T-helper 1 cell treated with Interleukin-12 subunit alpha and Interleukin-12 subunit beta and Interleukin-4 antibody, amounts not matched to agents 30 μg/mL and 1 μg/mL, for 36 hours (primary cell): Measurements from ENCODE around the gene TAF11L9.
"Not testable (repeated sequence)": the region's sequence is repeated elsewhere in the genome, so short reads cannot be mapped to it uniquely, and the experiment has no call there.

Experiments used
- H3K27ac Mint-ChIP-seq: one replicate; pipeline ENCODE4 v1.8.0; 2021; ENCODE audit warnings: mild to moderate bottlenecking, mixed read lengths
- H3K27me3 Mint-ChIP-seq: one replicate; pipeline ENCODE4 v1.8.0; 2021; ENCODE audit warnings: low read depth, mixed read lengths
- H3K36me3 Mint-ChIP-seq: one replicate; pipeline ENCODE4 v1.8.0; 2021; ENCODE audit warnings: low read depth, mixed read lengths
- H3K4me1 Mint-ChIP-seq: one replicate; pipeline ENCODE4 v1.8.0; 2021; ENCODE audit warnings: low read depth, mixed read lengths
- H3K4me3 Mint-ChIP-seq: one replicate; pipeline ENCODE4 v1.8.0; 2021; ENCODE audit warnings: mild to moderate bottlenecking, moderate library complexity, mixed read lengths
- H3K9me3 Mint-ChIP-seq: one replicate; pipeline ENCODE4 v1.8.0; 2021; ENCODE audit warnings: mixed read lengths

Gene TAF11L9

DNA sequence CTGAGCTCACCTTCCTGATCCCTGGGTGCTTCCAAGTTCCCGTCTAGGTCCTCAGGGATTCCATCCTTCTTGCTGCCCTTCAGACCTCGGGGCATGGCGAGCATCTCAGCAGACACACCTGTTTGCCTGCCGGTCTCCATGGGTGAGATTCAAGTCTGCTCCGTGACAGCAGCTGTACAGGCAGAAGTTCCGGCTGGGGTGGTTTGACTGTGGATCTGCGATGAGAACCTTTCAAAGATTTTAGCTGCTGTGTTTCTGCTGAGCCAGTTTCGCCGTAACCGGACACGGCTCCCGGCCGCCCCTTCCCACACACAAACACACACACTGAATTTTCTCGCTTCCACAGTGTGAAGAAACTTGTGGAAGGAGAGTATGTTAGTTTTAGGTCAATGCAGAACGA lies at the start of gene TAF11L9:
TSS of gene TAF11L9 (minus strand) at position 140 of the 400 bp plus-strand sequence.
- H3K9me3 Mint-ChIP-seq, H3K4me3 Mint-ChIP-seq, H3K27me3 Mint-ChIP-seq, H3K36me3 Mint-ChIP-seq, H3K4me1 Mint-ChIP-seq, H3K27ac Mint-ChIP-seq: not testable (repeated sequence)

DNA sequence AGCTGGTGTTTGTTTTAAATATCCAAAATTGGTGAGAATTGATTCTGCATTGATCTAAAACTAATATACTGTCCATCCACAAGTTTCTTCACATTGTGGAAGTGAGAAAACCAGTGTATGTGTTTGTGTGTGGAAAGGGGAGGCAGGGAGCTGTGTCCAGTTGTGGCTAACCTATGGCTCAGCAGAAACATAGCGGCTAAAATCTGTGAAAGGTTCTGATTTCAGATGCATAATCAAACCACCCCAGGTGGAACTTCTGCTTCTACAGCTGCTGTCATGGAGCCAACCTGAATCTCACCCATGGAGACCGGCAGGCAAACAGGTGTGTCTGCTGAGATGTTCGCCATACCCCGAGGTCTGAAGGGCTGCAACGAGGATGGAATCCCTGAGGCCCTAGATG lies 40.0 kb upstream of the TAF11L9 start, which contains the start of gene TAF11L14:
TSS of gene TAF11L14 (plus strand) at position 301 of the 400 bp plus-strand sequence.
- Mint-ChIP-seq H3K4me1 (no peaks in the 10 kb centered on the region), H3K27me3 (no peaks in the 10 kb centered on the region), H3K9me3 (peaks cover 20% of the 10 kb centered on the region), H3K36me3 (no peaks in the 10 kb centered on the region), H3K27ac (no peak within 1 kb of the TSS), H3K4me3 (no peak within 1 kb of the TSS)

DNA sequence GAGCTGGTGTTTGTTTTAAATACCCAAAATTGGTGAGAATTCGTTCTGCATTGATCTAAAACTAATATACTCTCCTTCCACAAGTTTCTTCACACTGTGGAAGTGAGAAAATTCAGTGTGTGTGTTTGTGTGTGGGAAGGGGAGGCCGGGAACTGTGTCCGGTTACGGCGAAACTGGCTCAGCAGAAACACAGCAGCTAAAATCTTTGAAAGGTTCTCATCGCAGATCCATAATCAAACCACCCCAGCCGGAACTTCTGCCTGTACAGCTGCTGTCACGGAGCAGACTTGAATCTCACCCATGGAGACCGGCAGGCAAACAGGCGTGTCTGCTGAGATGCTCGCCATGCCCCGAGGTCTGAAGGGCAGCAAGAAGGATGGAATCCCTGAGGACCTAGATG lies 37.6 kb upstream of the TAF11L9 start, which contains the start of gene TAF11L13:
TSS of gene TAF11L13 (plus strand) at position 301 of the 400 bp plus-strand sequence.
- not testable (repeated sequence) for H3K4me3 Mint-ChIP-seq, H3K27ac Mint-ChIP-seq, H3K36me3 Mint-ChIP-seq, H3K4me1 Mint-ChIP-seq, H3K27me3 Mint-ChIP-seq
- H3K9me3 Mint-ChIP-seq, result peaks cover 20% of the 10 kb centered on the region

DNA sequence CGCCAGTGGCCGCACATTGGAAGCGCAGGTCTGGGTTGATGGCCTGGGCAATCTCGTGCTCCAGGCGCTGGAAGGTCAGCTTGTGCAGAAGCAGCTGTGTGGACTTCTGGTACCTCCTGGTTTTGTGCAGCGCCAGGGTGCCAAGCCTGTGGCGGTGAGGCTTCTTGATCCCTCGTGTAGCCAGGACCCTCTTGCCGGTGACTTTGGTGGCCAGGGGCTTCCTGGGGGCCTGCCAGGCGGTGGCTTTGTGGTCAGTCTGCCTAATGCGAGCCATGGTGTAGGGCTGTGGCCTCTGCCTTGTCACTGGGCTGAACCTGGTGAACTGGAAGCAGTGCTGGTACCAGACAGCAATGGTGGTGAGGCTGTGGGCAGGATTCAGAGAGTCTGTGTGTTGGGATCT lies 31.5 kb upstream of the TAF11L9 start:
- peaks cover 13% of the 10 kb centered on the region for H3K9me3 Mint-ChIP-seq
- no peaks in the 10 kb centered on the region for H3K36me3 Mint-ChIP-seq
- no peaks in the 10 kb centered on the region for H3K4me1 Mint-ChIP-seq
- H3K27me3 Mint-ChIP-seq, result no peaks in the 10 kb centered on the region
- H3K4me3 Mint-ChIP-seq, result no peak overlapping the region
- H3K27ac Mint-ChIP-seq, result no peak overlapping the region

DNA sequence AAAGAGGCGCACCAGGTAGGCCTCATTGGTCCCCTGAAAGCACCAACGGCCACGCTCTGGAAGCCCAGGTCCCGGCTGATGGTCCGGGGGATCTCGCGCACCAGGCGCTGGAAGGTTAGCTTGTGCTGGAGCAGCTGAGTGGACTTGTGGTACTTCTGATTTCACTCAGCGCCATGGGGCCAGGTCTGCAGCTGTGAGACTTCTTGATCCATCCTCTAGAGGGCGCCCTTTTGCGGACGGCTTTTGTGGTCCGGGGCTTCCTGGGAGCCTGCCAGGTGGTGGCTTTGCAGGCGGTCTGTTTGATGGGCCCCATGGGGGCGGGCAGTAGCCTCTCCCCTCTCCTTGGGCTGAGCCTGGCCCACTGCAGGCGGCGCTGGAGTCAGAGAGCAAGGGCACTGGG lies 26.4 kb upstream of the TAF11L9 start:
- Mint-ChIP-seq H3K27me3 (no peaks in the 10 kb centered on the region), H3K27ac (no peak overlapping the region), H3K4me3 (no peak overlapping the region), H3K9me3 (peaks cover 39% of the 10 kb centered on the region), H3K4me1 (no peaks in the 10 kb centered on the region), H3K36me3 (no peaks in the 10 kb centered on the region)

DNA sequence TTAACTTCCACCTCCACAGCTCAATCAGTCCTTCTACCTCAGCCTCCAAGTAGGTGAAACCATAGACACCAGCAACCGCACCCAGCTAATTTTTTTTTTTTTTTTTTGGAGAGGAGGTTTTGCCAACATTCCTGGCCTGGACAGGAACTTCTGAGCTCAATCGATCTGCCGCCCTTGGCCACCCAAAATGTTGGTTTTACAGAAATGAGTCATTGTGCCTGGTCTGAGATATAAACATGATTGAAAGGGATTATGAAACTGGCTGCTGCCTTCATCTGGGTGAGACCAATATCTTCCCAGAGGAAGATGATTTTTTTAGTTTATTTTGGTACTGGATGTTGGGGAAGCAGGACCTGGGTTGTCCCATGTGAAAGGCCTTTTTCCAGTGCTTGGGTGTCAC lies 25.2 kb upstream of the TAF11L9 start:
- Mint-ChIP-seq H3K36me3 (no peaks in the 10 kb centered on the region), H3K4me3 (no peak overlapping the region), H3K27ac (no peak overlapping the region), H3K4me1 (no peaks in the 10 kb centered on the region), H3K9me3 (peaks cover 31% of the 10 kb centered on the region), H3K27me3 (no peaks in the 10 kb centered on the region)

DNA sequence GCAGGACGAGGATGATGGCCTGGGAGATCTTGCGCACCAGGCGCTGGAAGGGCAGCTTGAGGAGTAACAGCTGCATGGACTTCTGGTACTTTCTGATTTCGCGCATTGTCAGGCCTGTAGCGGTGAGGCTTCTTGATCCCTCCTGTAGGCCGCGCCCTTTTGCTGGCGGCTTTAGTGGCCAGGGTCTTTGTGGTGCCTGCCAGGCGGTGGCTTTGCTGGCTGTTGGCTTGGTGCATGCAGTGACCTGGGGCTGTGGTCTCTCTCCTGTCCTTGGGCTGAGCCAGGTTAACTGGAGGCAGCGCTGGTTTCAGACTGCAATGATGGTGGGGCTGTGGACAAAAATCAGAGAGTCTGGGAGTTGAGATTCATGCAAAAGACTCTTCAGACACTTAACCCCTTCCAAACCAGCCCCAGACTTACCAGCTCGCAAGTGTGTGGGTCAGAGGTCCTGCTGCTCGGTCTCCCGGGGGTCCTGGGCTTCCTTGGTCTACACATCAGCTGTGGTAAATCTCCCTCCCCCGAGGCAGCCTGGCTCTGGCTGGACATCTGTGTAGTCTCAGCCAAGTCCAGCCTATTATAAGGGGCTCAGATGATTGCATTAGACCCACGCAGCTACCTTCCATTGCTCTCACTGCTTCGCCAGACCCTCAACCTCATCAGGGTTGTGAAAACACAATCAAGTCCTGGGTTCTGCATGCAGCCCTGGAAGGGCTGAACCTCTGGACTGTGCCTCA lies 20.8 kb upstream of the TAF11L9 start:
- no peaks in the 10 kb centered on the region for H3K27me3 Mint-ChIP-seq
- H3K4me1 Mint-ChIP-seq, result no peaks in the 10 kb centered on the region
- H3K9me3 Mint-ChIP-seq, result peaks cover 37% of the 10 kb centered on the region
- H3K4me3 Mint-ChIP-seq, result no peak overlapping the region
- no peak overlapping the region for H3K27ac Mint-ChIP-seq
- H3K36me3 Mint-ChIP-seq, result no peaks in the 10 kb centered on the region

DNA sequence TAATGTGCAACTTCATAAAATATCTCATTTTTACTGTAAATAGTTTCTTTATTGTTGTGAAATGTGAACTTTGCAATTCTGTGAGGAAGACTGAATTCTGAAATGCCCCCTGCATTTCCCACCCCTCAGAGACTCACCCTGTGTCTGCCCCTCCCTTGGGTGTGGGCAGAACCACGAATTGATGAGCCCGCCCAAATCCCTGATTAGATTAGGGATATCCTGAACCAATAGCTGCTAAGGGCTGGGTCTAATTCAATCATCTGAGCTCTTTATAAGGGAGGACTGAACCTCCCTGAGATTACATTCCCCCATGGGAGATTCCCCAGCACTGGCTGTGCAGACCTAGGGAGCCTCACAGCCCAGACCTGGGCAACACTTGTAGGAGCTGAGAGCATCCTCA lies 15.9 kb upstream of the TAF11L9 start, which contains the start of gene TAF11L12:
TSS of gene TAF11L12 (plus strand) at position 301 of the 400 bp plus-strand sequence.
- peaks cover 35% of the 10 kb centered on the region for H3K9me3 Mint-ChIP-seq
- not testable (repeated sequence) for H3K27ac Mint-ChIP-seq

DNA sequence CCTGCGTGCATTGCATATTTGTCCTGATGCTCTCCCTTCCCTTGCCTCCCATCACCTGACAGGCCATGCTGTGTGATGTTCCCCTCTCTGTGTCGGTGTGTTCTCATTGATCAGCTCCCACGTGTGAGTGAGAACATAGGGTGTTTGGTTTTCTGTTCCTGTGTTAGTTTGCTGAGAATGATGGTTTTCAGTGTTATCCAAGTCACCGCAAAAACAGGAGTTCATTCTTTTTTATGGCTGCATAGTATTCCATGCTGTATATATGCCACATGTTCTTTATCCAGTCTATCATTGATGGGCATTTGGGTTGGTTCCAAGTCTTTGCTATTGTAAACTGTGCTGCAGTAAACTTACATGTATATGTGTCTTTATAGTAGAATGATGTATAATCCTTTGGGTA lies 13.3 kb upstream of the TAF11L9 start:
- not testable (repeated sequence) for H3K27ac Mint-ChIP-seq, H3K36me3 Mint-ChIP-seq, H3K27me3 Mint-ChIP-seq, H3K4me1 Mint-ChIP-seq, H3K4me3 Mint-ChIP-seq
- H3K9me3 Mint-ChIP-seq, result peaks cover 33% of the 10 kb centered on the region

More for the DNA sequence above, 15.9 kb upstream of the TAF11L9 start, which contains the start of gene TAF11L12:
- H3K27me3 Mint-ChIP-seq, H3K36me3 Mint-ChIP-seq, H3K4me3 Mint-ChIP-seq, H3K4me1 Mint-ChIP-seq: not testable (repeated sequence)

DNA sequence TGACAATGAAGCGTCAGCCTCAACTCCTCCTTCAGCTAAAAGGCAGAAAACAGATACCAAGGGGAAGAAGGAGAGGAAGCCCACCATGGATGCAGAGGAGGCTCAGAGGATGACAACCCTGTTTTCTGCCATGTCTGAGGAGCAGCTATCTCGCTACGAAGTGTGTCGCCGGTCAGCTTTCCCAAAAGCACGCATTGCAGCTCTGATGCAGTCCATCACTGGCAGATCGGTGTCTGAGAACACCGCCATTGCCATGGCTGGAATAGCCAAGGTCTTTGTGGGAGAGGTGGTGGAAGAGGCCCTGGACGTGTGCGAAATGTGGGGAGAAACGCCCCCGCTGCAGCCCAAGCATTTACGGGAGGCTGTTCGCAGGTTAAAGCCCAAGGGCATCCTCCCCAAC lies 10.8 kb upstream of the TAF11L9 start:
- no peaks in the 10 kb centered on the region for H3K36me3 Mint-ChIP-seq
- no peaks in the 10 kb centered on the region for H3K4me1 Mint-ChIP-seq
- H3K27me3 Mint-ChIP-seq, result no peaks in the 10 kb centered on the region
- peaks cover 31% of the 10 kb centered on the region for H3K9me3 Mint-ChIP-seq
- H3K4me3 Mint-ChIP-seq, result no peak overlapping the region
- no peak overlapping the region for H3K27ac Mint-ChIP-seq

DNA sequence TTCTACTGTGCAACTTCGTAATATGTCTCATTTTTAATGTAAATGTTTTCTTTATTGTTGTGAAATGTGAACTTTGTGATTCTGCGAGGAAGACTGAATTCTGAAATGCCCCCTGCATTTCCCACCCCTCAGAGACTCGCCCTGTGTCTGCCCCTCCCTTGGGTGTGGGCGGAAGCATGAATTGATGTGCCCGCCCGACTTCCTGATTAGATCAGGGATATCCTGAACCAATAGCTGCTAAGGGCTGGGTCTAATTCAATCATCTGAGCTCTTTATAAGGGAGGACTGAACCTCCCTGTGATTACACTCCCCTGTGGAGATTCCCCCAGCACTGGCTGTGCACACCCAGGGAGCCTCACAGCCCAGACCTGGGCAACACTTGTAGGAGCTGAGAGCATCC lies 9.7 kb upstream of the TAF11L9 start, which contains the start of gene TAF11L11:
TSS of gene TAF11L11 (plus strand) at position 304 of the 400 bp plus-strand sequence.
- H3K9me3 Mint-ChIP-seq, result peaks cover 37% of the 10 kb centered on the region
- H3K4me1 Mint-ChIP-seq, H3K27ac Mint-ChIP-seq, H3K4me3 Mint-ChIP-seq, H3K36me3 Mint-ChIP-seq, H3K27me3 Mint-ChIP-seq: not testable (repeated sequence)

DNA sequence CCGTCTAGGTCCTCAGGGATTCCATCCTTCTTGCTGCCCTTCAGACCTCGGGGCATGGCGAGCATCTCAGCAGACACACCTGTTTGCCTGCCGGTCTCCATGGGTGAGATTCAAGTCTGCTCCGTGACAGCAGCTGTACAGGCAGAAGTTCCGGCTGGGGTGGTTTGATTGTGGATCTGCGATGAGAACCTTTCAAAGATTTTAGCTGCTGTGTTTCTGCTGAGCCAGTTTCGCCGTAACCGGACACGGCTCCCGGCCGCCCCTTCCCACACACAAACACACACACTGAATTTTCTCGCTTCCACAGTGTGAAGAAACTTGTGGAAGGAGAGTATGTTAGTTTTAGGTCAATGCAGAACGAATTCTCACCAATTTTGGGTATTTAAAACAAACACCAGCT lies 3.5 kb upstream of the TAF11L9 start, which contains the start of gene TAF11L10:
TSS of gene TAF11L10 (minus strand) at position 101 of the 400 bp plus-strand sequence.
- peaks cover 21% of the 10 kb centered on the region for H3K9me3 Mint-ChIP-seq
- not testable (repeated sequence) for H3K4me3 Mint-ChIP-seq

DNA sequence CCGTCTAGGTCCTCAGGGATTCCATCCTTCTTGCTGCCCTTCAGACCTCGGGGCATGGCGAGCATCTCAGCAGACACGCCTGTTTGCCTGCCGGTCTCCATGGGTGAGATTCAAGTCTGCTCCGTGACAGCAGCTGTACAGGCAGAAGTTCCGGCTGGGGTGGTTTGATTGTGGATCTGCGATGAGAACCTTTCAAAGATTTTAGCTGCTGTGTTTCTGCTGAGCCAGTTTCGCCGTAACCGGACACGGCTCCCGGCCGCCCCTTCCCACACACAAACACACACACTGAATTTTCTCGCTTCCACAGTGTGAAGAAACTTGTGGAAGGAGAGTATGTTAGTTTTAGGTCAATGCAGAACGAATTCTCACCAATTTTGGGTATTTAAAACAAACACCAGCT lies 3.3 kb downstream of the TAF11L9 start, which contains the start of gene TAF11L8:
TSS of gene TAF11L8 (minus strand) at position 101 of the 400 bp plus-strand sequence.
- not testable (repeated sequence) for H3K4me3 Mint-ChIP-seq, H3K9me3 Mint-ChIP-seq, H3K36me3 Mint-ChIP-seq, H3K4me1 Mint-ChIP-seq, H3K27me3 Mint-ChIP-seq, H3K27ac Mint-ChIP-seq

More for the DNA sequence above, 3.5 kb upstream of the TAF11L9 start, which contains the start of gene TAF11L10:
- not testable (repeated sequence) for H3K36me3 Mint-ChIP-seq, H3K27ac Mint-ChIP-seq, H3K4me1 Mint-ChIP-seq, H3K27me3 Mint-ChIP-seq

DNA sequence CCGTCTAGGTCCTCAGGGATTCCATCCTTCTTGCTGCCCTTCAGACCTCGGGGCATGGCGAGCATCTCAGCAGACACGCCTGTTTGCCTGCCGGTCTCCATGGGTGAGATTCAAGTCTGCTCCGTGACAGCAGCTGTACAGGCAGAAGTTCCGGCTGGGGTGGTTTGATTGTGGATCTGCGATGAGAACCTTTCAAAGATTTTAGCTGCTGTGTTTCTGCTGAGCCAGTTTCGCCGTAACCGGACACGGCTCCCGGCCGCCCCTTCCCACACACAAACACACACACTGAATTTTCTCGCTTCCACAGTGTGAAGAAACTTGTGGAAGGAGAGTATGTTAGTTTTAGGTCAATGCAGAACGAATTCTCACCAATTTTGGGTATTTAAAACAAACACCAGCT lies 8.5 kb downstream of the TAF11L9 start, which contains the start of gene TAF11L7:
TSS of gene TAF11L7 (minus strand) at position 101 of the 400 bp plus-strand sequence.
- H3K4me1 Mint-ChIP-seq, H3K36me3 Mint-ChIP-seq, H3K9me3 Mint-ChIP-seq, H3K27ac Mint-ChIP-seq, H3K27me3 Mint-ChIP-seq, H3K4me3 Mint-ChIP-seq: not testable (repeated sequence)
